Chondrocyte (in vitro differentiated cells): Measurements from ENCODE around the gene MMP3. TPM values are rescaled to one million over a fixed set of nuclear protein-coding genes. Genes with fewer than 3 reads are reported as not detected.
A peak's percentile ranks its signal among the peaks of the same experiment; 100 is the strongest.

Source experiments
- DNase-seq: peaks from one replicate; pipeline ENCODE4 v3.0.0; 2021; ENCODE audit warnings: mixed read lengths, low spot score
- H3K27ac Mint-ChIP-seq: one replicate; pipeline ENCODE4 v1.8.0; 2021; ENCODE audit warnings: mild to moderate bottlenecking, moderate library complexity, mixed read lengths; ENCODE audit not compliant: unreplicated experiment
- H3K27me3 Mint-ChIP-seq: 2 replicates; pipeline ENCODE4 v1.8.0; 2021; ENCODE audit warnings: low read depth, mixed read lengths
- H3K36me3 Mint-ChIP-seq: 2 replicates; pipeline ENCODE4 v1.8.0; 2021; ENCODE audit warnings: low read depth, mixed read lengths
- H3K4me1 Mint-ChIP-seq: 2 replicates; pipeline ENCODE4 v1.8.0; 2021; ENCODE audit warnings: low read depth, mild to moderate bottlenecking, mixed read lengths
- H3K4me3 Mint-ChIP-seq: one replicate; pipeline ENCODE4 v1.8.0; 2021; ENCODE audit warnings: mild to moderate bottlenecking, moderate library complexity, mixed read lengths; ENCODE audit not compliant: unreplicated experiment
- H3K9me3 Mint-ChIP-seq: 2 replicates; pipeline ENCODE4 v1.8.0; 2021; ENCODE audit warnings: low read depth, mixed read lengths
- total RNA-seq: library from RNA; stranded (reverse); gene quantifications from 3 replicates; pipeline ENCODE4 v1.2.1, GENCODE V29; 2021
- TF ChIP-seq, protein P1 (sequence below): fragments of 200-600 bp; sonication (generic); IDR thresholded peaks from 2 replicates; pipeline ENCODE4 v1.5.0; 2021; ENCODE audit warnings: antibody characterized with exemption, mild to moderate bottlenecking, moderate library complexity

MMP3 gene
- total RNA-seq, 1 donor from 2014 or later, result not detected

DNA sequence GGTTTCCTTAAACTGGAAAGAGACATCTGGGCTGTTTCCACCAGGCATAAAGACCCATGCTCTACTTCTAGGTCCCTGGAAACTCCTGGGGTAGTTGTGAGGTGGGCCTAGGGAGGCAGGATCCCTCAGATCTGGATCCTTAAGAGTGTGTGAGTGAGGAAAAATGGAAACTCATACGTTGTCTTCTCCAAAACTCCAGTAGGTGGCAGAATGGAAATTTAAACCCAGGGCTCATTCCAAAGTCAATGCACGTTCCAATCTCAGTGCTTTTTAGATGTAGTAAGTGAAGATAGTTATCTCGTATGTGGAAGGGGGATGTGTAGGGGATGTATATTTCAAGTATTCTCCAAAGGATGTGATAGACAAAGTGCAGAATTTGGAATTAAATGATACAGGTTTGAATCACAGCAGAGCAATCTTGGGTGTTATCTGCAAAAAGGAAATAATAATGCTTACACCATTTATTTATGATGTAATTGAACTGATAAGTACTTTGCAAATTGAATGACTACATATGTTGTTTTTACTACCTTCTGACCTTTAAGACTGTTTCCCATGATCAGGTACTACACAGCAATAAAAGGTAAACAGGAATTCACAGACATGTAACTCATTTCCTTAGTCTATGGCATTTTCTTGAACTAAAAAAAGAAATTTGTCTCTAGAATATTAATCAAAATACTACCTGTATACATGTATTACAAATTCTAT lies 32.3 kb downstream of the MMP3 start:
- Mint-ChIP-seq H3K27me3 (no peaks in the 10 kb centered on the region), H3K9me3 (peaks cover 8% of the 10 kb centered on the region), H3K4me1 (peaks cover 17% of the 10 kb centered on the region), H3K36me3 (no peaks in the 10 kb centered on the region), H3K27ac (no peak overlapping the region), H3K4me3 (no peak overlapping the region)
- no peak for DNase-seq
- TF ChIP-seq, protein P1, sequence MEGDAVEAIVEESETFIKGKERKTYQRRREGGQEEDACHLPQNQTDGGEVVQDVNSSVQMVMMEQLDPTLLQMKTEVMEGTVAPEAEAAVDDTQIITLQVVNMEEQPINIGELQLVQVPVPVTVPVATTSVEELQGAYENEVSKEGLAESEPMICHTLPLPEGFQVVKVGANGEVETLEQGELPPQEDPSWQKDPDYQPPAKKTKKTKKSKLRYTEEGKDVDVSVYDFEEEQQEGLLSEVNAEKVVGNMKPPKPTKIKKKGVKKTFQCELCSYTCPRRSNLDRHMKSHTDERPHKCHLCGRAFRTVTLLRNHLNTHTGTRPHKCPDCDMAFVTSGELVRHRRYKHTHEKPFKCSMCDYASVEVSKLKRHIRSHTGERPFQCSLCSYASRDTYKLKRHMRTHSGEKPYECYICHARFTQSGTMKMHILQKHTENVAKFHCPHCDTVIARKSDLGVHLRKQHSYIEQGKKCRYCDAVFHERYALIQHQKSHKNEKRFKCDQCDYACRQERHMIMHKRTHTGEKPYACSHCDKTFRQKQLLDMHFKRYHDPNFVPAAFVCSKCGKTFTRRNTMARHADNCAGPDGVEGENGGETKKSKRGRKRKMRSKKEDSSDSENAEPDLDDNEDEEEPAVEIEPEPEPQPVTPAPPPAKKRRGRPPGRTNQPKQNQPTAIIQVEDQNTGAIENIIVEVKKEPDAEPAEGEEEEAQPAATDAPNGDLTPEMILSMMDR, result peak; percentile 82

DNA sequence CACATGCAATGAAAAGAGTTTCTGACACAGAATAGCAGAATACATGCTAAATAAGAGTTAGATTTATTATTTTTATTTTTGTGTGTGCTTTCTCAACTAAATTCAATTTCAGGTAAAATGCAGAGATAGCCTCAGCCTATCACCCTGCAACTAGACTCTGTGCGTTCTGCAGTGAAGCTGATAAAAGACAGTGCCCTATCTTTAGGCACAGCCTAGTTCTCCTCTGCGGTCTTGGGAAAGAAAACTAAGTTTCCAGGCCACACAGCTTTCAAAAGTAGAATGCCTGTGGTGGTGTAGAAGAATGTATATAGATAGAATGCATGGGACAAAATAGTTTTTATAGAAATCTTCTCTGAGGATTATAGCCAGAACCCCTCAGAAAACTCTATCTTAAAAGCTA lies 33.4 kb downstream of the MMP3 start:
- DNase-seq, result no peak
- H3K4me3 Mint-ChIP-seq, result no peak overlapping the region
- H3K36me3 Mint-ChIP-seq, result no peaks in the 10 kb centered on the region
- no peaks in the 10 kb centered on the region for H3K27me3 Mint-ChIP-seq
- TF ChIP-seq, protein P1, result no peak
- peaks cover 20% of the 10 kb centered on the region for H3K4me1 Mint-ChIP-seq
- H3K9me3 Mint-ChIP-seq, result no peaks in the 10 kb centered on the region
- H3K27ac Mint-ChIP-seq, result no peak overlapping the region

DNA sequence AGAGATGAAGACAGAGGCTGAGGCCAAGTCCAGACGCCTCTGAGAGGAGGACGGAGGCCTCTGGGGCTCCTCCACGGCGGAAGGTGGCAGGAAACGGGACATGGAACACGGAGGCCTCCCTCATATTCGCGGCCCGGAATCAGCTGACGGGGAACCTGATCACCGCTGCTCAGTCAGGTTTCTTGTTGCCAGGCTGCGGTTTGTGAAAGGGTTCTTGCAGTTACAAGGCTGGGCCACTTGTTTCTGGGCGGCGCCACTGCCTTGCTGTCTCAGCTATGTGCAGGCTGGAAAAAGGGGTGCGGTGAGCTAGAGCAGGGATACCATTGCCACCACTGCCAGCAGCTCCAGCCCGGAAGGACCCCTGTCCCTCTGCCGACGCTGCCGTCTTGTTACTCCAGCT lies 35.5 kb downstream of the MMP3 start:
- TF ChIP-seq, protein P1, result peak; percentile 68
- no peak for DNase-seq
- Mint-ChIP-seq H3K9me3 (no peaks in the 10 kb centered on the region), H3K4me1 (peaks cover 22% of the 10 kb centered on the region), H3K36me3 (no peaks in the 10 kb centered on the region), H3K27me3 (no peaks in the 10 kb centered on the region), H3K27ac (no peak overlapping the region), H3K4me3 (peak overlapping the region; percentile 16)

DNA sequence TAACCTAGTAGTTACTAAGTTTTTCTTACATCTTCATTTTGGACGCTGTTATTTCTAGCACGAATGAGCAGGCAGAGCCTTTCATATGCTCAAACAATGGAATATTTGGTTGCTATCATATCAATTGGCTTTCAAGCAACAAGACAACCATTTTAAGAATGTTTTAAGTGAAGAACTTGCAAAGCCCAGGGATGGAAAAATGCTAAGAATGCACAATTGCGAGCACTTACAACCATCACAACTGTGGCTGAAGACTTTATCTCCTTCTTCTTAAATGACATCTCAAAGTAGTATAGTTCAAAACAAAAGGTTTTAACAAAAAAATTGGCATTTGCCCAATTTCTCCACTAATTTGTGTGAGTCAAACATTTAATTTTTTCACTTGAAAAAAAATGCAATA lies 37.1 kb downstream of the MMP3 start:
- peaks cover 35% of the 10 kb centered on the region for H3K4me1 Mint-ChIP-seq
- H3K36me3 Mint-ChIP-seq, result no peaks in the 10 kb centered on the region
- no peaks in the 10 kb centered on the region for H3K9me3 Mint-ChIP-seq
- H3K27me3 Mint-ChIP-seq, result no peaks in the 10 kb centered on the region
- no peak for DNase-seq
- no peak overlapping the region for H3K4me3 Mint-ChIP-seq
- no peak overlapping the region for H3K27ac Mint-ChIP-seq
- TF ChIP-seq, protein P1, result no peak

DNA sequence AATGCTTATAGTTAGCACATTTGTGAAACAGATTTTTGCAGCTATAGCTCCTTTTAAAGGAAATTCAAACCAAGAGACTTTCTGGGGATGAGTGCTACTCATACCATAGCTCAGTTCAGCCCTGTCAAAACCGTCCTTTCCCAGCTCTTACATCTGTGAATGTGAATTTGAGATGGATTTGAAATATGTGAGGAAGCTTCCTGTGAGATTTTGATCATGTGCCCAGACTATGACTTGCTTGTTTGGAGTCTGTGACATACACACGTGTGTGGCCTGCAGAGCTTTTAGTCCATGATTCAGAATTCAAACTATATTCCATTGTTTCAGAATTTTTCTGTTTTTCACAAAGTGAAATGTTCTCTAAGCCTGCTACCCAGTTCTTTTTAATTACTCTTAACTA lies 41.1 kb downstream of the MMP3 start:
- Mint-ChIP-seq H3K9me3 (no peaks in the 10 kb centered on the region), H3K27me3 (no peaks in the 10 kb centered on the region), H3K4me1 (peaks cover 42% of the 10 kb centered on the region), H3K27ac (peak overlapping the region; percentile 71), H3K4me3 (no peak overlapping the region), H3K36me3 (no peaks in the 10 kb centered on the region)
- TF ChIP-seq, protein P1, result no peak
- no peak for DNase-seq
